Hematopoietic multipotent progenitor cell (in vitro differentiated cells): Measurements from ENCODE around the gene PDZD4. TPM values are rescaled to one million over a fixed set of nuclear protein-coding genes. Genes with fewer than 3 reads are reported as not detected.

Source experiments
- DNase-seq, 3 donors: peaks; one replicate each; pipeline ENCODE4 v3.0.0-alpha.2; 2011 to 2015; ENCODE audit warnings: low read depth in 2 of 3, low spot score in 2 of 3
- total RNA-seq: library from RNA; depleted of rRNA; stranded (reverse); fragments of >200 nt; gene quantifications from one replicate; pipeline ENCODE4 v1.2.3, GENCODE V29; 2012

Gene PDZD4, protein sequence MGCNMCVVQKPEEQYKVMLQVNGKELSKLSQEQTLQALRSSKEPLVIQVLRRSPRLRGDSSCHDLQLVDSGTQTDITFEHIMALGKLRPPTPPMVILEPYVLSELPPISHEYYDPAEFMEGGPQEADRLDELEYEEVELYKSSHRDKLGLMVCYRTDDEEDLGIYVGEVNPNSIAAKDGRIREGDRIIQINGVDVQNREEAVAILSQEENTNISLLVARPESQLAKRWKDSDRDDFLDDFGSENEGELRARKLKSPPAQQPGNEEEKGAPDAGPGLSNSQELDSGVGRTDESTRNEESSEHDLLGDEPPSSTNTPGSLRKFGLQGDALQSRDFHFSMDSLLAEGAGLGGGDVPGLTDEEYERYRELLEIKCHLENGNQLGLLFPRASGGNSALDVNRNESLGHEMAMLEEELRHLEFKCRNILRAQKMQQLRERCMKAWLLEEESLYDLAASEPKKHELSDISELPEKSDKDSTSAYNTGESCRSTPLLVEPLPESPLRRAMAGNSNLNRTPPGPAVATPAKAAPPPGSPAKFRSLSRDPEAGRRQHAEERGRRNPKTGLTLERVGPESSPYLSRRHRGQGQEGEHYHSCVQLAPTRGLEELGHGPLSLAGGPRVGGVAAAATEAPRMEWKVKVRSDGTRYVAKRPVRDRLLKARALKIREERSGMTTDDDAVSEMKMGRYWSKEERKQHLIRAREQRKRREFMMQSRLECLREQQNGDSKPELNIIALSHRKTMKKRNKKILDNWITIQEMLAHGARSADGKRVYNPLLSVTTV
- under 0.01 TPM for total RNA-seq

- no peak for DNase-seq
Measured at GRCh38 chrX:153829799-153830639, at the start of gene PDZD4. Gene PDZD4, minus strand, starts transcription at chrX:153830544. Its CDS starts 246 bp downstream, at chrX:153830298.

GRCh38 chrX:153879741-153880439 lies 49.5 kb upstream of the PDZD4 start:
- DNase-seq, result no peak

DNA sequence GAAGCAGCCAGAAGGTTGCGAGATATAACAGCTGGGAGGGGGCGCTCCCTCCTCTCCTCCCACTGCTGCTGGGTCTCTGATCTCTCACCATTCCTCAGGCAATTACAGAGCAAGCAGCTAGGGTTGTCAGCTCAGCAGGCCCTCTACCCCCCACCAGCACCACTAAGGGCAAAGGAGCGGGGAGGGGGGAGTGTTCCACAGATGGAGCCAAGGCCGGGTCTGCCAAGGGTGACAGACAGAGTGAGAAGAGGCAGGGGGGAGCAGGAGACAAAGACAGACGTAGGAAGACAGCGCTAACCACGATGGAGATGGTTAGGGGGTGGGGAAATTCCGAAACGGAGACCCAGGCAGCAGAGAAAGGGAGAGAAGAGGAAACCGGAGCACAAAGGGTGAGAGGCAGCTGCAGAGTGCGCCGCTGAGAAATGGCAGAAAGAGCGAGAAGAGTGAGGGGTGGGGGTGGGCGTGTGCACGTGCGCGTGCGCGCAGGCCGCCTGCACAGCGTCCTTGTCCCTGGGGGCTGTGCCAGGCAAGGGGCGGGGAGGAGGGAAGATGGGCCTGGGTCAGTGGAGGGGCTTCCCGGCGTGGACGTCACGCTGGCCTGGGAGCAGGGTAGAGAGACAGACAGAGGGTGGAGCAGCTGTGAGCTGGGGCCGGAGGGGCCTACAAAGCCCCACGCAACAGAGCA lies 48.8 kb upstream of the PDZD4 start:
- peak in 2 of 3 donors; percentile 17 to 22 for DNase-seq

GRCh38 chrX:153878345-153878744 lies 48.0 kb upstream of the PDZD4 start:
- no peak for DNase-seq

DNA sequence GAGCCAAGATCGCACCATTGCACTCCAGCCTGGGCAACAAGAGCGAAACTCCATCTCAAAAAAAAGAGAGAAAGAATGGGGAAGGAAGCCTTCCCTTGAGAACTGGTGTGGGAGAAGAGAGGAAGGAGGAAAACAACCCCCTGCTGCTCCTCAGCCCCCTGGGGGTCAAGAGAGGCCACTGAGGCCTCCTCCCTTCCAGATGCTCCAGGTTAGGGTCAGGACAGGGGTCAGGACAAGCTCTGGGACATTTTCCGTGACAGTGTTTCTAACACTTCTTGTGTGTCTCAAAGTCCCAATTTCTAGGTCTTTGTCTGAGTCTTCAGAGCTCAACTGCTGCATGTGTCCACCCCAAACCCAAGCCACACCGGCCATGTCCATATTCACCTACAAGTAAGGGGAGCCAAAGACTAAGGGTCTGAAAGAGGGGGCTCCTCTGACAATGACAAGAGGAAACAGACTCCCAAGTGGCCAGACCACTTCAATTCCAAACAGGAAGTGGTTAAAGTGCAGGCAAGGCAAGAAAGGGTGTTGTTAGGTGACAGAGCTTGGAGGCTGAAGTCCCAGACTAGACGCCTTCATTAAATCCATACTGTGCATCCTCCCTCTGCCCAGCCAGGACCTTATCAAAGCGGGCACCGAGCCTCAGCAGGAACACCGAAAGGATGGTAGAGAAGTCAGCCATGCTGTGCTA lies 47.4 kb upstream of the PDZD4 start:
- no peak for DNase-seq

- no peak for DNase-seq
Measured at GRCh38 chrX:153876112-153876491, 45.8 kb upstream of the PDZD4 start.

- DNase-seq, result peak; percentile 41 to 56 (median 46)
Measured at GRCh38 chrX:153875391-153876111, 45.2 kb upstream of the PDZD4 start.

GRCh38 chrX:153874366-153875125 lies 44.2 kb upstream of the PDZD4 start:
- DNase-seq, result no peak

DNA sequence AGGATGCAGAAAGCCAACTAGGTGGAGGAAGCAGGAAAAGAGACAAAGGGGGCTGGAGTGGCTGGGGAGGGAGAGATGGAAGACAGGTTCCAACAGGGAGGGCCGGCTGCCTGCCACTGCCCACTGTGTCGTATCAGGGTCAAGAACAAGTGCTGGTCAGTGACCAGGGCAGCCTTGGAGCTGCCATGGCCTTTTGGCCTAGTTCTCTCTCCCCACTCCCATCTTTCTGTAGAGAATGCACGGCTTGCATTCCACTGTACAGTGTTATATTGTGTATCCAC lies 43.7 kb upstream of the PDZD4 start:
- no peak for DNase-seq

DNA sequence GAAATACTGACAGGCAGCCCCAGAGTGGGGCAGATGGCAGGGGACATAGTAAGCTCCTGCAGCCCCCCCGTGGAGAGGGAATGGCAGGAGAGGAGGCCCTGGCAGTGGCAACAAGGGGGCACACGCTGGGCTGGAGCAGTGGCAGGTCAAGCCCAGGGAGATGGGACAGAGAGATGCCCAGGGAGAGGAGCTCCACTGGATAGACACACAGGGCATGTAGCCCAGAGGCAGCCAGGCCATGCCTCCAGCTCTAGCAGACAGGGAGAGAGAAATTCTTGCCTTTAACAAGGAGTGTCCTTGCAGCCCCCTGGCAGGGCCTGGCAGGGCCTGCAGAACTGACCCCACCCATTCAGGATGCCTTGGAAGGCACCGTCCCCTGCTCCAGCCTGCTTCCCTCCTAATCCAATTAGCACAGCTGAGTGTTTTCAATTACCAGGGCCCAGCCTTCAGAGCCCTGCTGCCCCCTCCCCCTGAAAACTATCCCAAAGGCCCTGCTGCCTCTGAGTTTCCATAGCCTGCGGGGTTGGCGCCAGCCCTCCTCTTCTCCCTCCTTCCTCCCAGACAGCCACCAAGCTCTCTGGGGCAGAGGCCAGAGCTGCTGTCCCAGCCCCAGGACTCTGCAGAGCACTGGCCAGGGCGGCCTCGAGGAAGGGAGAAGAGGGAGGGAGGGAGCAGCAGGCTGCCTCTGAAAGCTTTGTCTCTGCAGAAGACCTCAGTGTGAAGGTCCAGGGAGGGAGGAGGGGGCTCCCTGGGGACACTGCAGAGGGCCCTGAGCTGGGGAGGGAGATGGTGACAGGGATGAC lies 43.1 kb upstream of the PDZD4 start:
- no peak for DNase-seq

GRCh38 chrX:153871946-153872878 lies 41.9 kb upstream of the PDZD4 start:
- no peak for DNase-seq

DNA sequence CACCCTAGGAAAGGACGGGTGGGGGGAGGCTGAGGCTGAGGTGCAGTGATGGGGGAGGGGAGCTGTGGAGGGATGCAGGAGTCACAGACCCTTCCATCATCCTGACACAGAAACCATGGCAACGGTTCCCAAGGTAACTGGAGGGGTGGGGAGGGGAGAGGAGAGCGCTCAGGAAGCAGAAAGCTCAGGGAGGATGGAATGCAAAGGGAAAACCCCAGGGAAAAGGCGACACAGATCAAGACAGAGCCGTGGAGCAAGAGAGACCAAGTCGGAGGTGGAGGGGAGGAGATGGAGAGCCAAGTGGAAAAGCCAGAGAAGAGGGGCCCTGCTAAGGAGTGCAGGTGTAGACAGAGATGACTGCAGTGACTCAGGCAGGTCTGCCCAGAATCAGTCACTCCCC lies 41.1 kb upstream of the PDZD4 start:
- DNase-seq, result no peak

DNA sequence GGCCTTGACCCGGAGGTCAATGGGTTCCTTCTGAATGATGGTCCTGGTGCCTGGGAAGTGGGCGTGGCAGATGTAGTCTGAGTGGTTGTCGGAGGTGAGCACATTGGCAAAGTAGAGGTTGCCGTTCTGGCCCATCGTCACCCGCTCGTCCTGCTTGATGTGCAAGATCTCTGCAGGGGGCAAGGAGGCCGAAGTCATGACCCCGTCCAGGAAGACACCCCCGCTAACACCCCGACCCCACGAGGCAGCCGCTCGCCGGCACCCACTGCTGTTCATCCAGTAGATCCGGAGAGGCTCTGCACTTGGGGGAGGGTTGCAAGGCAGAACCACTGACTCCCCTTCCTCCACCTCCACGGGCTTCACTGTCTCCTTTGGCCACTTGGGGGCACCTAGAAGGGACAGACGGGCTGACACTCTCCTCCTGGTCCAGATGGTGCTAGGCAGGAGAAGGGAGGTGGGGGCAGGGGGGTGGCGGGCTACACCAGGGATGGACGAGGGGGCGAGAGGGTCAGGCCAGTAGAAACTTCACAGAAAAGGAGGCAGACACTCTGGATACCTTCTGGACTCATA lies 40.5 kb upstream of the PDZD4 start:
- no peak for DNase-seq

- DNase-seq, result no peak
Measured at GRCh38 chrX:153870288-153870690, 39.9 kb upstream of the PDZD4 start.

DNA sequence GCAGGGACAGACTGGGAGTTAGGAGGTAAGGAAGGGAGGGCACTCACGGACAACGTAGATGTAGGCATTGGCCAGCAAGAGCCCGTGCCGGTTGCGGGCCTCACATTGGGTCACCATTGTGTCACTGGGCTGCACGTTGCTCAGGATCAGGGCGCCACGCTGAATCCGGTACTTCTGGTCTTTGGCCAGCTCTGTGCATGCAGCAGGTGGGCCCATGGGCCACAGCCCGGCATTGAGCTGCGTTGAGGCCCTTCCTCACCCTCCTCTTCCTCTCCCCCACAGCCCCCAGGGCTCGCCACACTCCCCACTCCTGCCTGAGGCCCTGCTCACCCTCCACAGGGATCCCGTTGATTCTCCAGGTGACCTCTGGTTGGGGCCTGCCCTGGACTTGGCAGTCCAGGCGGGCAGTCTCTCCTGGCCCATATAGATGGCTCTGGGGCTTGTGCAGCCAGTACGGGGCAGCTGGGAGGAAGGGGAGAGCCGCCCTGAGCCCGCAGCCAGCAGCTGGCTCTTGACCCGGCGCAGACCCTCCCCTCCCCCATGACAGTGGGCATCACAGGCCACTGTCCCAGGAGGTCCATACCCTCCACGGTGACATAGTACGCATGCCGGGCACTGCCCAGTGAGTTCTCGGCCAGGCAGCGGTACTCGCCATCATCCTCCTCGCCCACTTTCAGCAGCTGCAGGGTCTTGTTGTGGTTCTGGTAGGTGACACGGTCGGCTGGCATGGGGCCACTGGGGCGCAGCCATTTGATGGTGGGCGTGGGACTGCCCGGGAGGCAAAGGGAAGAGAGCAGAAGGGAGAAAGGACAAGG lies 39.3 kb upstream of the PDZD4 start:
- no peak for DNase-seq
